NCI-H1092 treated with DMSO at 0.1 percent for 48 hours (cell line): ENCODE measurements around the gene TRIL.

Experiments used
- DNase-seq: peaks from one replicate; lab custom pipeline; 2025; lab: John Stamatoyannopoulos, UW

Gene TRIL

GRCh38 chr7:28983396-28984190 lies 25.5 kb upstream of the TRIL start:
- no peak for DNase-seq

DNA sequence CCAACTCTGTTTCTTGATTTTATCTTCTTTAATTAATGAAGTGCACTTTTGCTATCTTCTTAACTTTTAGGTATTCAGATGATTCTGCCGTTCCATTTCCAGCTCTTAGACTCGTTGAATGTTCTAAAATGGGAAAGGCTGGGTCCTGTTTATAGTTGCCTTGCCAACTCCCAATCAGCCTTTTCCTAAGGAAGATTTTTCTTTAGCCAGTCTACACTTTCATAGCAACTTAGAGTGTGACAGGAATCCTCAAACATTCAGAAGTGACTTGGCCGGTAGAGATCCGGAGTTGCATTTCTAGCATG lies 23.0 kb upstream of the TRIL start:
- DNase-seq: no peak

DNA sequence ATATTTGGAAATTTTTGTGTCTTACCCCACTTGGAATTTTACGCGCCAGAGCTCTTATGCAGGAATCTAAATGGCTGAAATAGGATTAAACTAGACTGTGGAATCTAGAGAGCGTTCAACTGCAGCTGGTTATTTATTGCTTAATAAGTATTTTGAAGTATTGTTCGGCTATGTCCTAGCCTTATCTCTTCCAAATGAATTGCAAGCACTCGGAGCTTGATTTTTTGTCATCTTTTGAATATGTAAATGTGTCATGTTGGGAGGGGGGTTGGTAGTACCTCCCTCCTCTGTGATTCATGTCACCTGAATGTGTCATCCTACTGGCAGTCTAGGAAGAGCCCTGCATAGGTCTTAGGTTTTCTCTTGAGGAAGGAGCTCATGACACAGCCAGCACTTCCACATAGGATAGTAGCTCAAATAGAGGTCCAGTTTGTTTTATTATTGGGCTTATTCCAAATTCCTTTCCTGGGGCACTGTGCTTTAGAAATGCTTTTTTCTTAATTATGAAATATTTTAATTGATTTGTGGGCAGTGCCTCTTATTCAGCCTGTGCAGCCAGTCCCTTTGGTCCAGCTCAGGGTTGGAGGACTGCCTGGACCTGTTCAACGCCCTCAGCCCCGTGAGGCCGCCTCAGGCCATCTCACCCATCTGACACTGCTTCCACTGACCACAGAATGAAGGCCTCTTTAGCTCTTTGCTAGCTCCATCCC lies 22.5 kb upstream of the TRIL start:
- DNase-seq: no peak

GRCh38 chr7:28979776-28980175 lies 21.6 kb upstream of the TRIL start:
- no peak for DNase-seq

- DNase-seq: no peak
These were observed 19.8 kb upstream of the TRIL start for GRCh38 chr7:28977881-28978280.

- DNase-seq: no peak
These were observed 17.9 kb upstream of the TRIL start for GRCh38 chr7:28976022-28976421.

DNA sequence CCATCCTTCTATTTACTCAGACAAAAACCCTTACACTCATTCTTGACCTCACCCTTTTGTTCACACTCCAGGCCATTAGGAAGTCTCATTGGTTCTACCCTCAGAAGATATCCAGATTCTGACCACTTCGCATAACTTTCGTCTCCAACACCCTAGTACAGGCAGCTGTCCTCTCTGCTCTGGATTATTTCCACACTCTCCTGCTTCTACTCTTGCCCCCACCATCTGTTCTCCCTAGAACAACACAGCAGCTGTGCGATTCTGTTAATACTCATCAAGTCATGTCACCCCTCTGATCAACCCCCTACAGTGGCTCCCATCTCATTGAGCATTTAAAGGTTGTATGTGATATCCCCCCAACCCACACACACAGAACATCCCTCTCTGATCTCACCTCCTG lies 15.5 kb upstream of the TRIL start:
- DNase-seq: no peak

GRCh38 chr7:28964056-28964455 lies 5.9 kb upstream of the TRIL start:
- no peak for DNase-seq

DNA sequence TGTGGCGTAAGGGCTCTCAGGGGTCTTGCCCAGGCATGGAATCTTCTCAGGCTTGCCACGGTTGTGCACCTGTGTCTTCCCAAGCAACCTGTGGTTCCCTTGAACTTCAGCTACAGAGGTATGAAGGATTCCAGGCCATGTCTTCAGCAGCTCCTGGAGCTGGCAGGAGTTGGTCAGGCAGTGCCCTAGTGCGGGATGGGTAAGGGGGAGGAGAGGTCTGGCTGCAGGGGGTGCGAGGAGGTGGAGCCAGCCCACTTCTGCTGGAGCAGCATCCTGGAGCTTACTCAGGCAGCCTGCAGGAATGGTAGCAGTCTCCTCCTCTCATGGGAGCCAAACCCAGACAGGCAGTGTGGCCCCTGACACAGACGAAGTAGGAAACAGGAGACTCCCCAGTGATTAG lies 3.8 kb upstream of the TRIL start:
- no peak for DNase-seq

DNA sequence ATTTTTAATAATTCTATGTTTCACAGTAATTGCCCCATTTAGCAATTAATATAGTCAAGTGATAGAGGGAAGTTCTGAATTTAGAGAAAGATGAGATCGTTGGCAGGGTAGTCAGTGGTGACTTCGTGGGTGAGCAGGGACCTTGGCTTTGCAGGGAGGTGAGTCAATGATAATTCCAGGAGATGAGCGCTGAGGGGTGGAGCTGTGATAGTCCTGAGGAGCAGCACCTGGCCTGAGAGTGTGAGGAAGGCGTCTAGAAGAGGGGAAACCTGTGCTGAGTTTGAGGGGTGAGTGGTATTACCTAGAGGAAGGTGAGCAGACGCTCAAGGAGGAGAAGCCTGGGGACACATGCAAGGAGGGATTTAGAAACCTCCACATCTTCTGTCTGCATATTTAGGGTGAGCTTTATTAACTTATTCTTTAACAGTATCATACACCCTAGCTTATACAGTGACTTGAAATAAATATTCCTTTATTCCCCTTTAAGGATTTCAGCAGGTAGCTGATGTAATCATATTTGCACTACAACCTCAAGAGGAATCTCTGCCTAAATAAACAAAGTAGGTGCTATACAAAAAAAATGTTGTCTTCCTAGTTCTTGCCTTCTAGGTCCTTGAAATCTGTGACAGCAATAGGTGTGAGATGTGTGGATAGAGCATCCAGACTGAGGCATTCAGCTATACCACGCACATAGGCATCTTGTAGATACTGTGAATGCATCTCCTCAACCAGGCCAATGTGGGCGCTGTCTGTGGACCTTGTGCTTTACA lies 2.1 kb upstream of the TRIL start:
- no peak for DNase-seq

GRCh38 chr7:28958980-28959347 lies 834 bp upstream of the TRIL start:
- DNase-seq: no peak

DNA sequence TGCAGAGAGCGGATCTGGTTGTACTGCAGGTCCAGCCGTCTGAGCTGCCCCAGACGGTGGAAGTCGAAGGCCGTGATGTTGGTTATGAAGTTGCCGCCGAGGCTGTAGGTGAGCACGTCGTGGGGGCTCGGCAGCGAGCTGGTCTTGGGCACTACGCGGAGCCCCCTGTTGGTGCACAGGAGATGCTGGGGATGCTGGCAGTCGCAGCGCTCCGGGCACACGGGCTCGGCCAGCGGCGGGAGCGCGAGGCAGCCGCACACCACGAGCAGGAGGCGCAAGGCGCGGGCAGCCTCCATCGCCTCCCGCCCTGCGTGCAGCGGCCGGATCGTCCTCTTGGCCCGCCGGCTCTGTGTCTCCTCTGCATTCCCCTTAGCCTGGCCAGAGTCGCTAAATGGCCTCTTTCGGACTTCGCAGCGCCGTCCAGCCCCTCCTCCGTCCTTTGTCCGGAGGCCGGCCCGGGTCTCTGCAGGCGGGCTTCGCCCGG lies 337 bp downstream of the TRIL start:
- DNase-seq: peak; percentile 64

DNA sequence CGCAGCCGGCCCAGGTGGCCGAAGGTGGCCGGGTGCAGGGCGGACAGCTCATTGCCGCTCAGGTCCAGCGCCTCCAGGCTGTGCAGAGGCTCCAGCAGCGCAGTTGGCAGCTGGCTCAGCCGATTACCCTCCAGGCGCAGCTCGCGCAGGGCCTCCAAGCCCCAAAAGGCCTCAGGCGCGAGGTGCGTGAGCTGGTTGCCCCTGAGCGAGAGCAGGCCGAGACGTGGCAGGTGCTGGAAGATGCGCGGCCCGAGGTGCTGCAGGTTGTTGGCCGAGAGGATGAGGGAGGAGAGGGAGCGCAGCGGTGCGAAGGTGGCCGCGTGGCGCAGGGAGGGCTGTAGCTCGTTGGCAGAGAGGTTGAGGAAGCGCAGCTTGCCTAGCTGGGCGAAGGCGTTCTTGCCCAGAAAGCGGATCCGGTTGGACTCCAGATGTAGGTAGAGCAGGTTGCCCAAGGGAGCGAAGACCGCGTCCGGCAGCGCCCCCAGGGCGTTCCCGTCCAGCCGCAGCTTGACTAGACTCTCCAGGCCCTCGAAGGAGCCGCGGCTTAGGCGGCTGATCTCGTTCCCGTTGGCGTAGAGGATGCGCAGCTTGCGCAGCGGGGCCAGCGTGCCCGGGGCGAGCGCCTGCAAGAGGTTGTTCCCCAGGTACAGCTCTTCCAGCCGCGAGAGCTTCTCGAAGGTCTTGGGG lies 923 bp downstream of the TRIL start:
- peak; percentile 89 for DNase-seq

DNA sequence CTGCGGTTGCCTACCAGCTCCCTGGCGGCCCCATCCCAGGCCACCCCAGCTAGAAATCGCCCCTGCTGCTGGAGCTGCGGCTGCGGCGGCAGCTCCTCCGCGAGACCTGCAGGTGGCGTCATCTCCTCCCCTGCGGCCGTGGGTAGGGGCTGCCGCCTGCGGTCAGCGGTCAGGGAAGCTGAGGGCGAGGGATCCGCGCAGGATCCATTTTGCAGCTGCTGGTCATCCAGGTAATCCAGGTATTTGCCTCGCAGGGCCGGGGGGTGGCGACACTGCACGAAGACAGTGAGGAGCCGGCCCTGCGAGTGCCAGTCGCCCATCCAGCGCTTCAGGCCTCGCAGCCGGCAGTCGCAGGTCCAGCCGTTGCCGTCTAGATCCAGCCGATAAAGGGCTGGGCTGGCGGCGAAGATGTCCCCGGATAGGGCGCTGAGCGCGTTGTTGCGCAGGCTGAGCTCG lies 1.5 kb downstream of the TRIL start:
- DNase-seq: peak; percentile 88

- DNase-seq: peak; percentile 77
These were observed 2.2 kb downstream of the TRIL start for GRCh38 chr7:28955718-28956607.

DNA sequence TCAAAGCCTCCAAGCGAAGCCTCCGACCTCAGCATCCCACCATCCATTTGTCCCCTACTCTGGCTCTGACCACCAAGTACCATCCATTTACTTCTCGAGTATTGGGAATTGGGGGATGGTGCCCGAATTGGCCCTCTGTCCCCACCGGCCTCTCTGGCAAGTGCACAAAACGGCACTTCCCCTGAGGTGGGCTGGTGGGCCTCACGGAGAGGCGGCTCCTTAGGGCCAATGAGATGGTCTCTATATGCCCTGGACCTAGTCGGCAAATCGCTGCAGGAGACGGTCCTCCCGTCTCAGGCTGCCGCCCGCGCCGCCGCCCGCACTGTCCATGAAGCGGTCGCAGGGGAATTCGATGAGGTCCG lies 2.8 kb downstream of the TRIL start:
- no peak for DNase-seq

GRCh38 chr7:28954946-28955345 lies 3.2 kb downstream of the TRIL start:
- DNase-seq: no peak

GRCh38 chr7:28954471-28954870 lies 3.7 kb downstream of the TRIL start:
- DNase-seq: no peak

GRCh38 chr7:28953633-28954032 lies 4.5 kb downstream of the TRIL start:
- peak; percentile 17 for DNase-seq

GRCh38 chr7:28942168-28942567 lies 16.0 kb downstream of the TRIL start:
- DNase-seq: no peak

DNA sequence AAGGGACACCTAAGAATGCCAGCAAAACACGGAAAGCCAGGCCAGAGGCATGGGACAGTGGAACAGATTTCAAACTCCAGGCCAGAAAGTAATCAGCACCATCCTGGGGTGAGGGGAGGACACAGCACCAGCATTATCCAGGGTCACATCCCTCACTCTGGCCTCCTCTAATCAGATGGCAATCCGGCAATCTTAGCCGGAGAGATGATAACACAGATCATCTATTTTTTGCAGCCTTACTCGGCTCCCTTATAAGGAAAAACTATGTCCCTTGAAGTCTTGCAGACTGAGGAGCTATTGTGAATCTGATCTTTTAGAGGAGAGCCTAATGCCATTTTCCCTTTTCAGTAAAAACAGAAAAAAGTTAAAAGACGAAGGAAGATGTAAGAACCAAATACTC lies 16.5 kb downstream of the TRIL start:
- DNase-seq: no peak
